Measurements from ENCODE around the gene BMP5. TPM values are rescaled to one million over a fixed set of nuclear protein-coding genes. Genes with fewer than 3 reads are reported as not detected.

The BMP5 gene
- total and polyA plus RNA-seq, 2 of the 8 experiments (the other 6 are each of a cell fraction or from before 2014, with no cell fraction given), result 0.02 TPM; not detected in 1

GRCh38 chr6:55886185-55886836 lies 10.9 kb upstream of the BMP5 start:
- TF ChIP-seq RAD21 (IDR thresholded peaks at IDR 0.05 in 1 of 2, conservative IDR thresholded peaks at IDR 0.05 in 1 of 2; ENCODE audit: low read depth in 2 of 2, low read length in 2 of 2) (peak in 1 of 2 experiments; percentile 62), CTCF (IDR thresholded peaks at IDR 0.05; ENCODE audit: control extremely low read depth in 1 of 3, insufficient read depth in 1 of 3, low read depth in 1 of 3, low read length in 3 of 3) (peak in 2 of 3 experiments; percentile 19 to 26; a peak in 2 of 4 replicates), CEBPB (IDR thresholded peaks at IDR 0.05; ENCODE audit: low read depth, low read length) (no peak), BRCA1 (IDR thresholded peaks at IDR 0.05; ENCODE audit: low read depth, low read length) (no peak)
- POLR2A ChIA-PET (ENCODE audit: partially characterized antibody), result no interaction called here
- Histone ChIP-seq H3K4me2 (ENCODE audit: insufficient read depth in 1 of 2, low read depth in 2 of 2, low read length in 2 of 2) (no peak overlapping the region), H3K4me3 (ENCODE audit: extremely low read depth in 1 of 4, insufficient read depth in 2 of 4, low read depth in 3 of 4, low read length in 4 of 4) (no peak overlapping the region), H3K4ac (replicated peaks; ENCODE audit: insufficient read length, low read depth, low read length) (no peak overlapping the region), H3K4me1 (replicated peaks in 1 of 4; ENCODE audit: control insufficient read depth in 3 of 4, insufficient read depth in 4 of 4, low read length in 3 of 4) (no peaks in the 10 kb centered on the region), H3K36me3 (ENCODE audit: control insufficient read depth in 2 of 4, insufficient read depth in 4 of 4, low read length in 3 of 4) (no peaks in the 10 kb centered on the region), H2BK12ac (ENCODE audit: low read depth, low read length) (no peak overlapping the region), H3K18ac (ENCODE audit: extremely low read depth, low read length) (no peak overlapping the region), H2AFZ (ENCODE audit: low read length) (no peak overlapping the region), H2BK15ac (ENCODE audit: low read length) (no peak overlapping the region), H3K27me3 (replicated peaks in 1 of 4; ENCODE audit: control insufficient read depth in 3 of 4, extremely low read depth in 1 of 4, insufficient read depth in 3 of 4, low read length in 3 of 4) (no peaks in the 10 kb centered on the region), H3K23me2 (ENCODE audit: low read depth, low read length) (no peaks in the 10 kb centered on the region), H3K79me1 (ENCODE audit: low read depth, low read length) (no peaks in the 10 kb centered on the region), H2AK5ac (ENCODE audit: low read depth, low read length) (no peak overlapping the region), H4K8ac (ENCODE audit: extremely low read depth, insufficient read depth, low read length) (no peak overlapping the region), H3K79me2 (ENCODE audit: control insufficient read depth in 1 of 2, insufficient read depth in 2 of 2, low read length in 2 of 2) (no peaks in the 10 kb centered on the region), H3K56ac (replicated peaks; ENCODE audit: insufficient read length, low read depth, low read length) (no peak overlapping the region), H3K9ac (replicated peaks in 1 of 4; ENCODE audit: extremely low read depth in 1 of 4, low read depth in 3 of 4, low read length in 3 of 4) (no peak overlapping the region), H4K91ac (replicated peaks; ENCODE audit: insufficient read length, low read length) (no peak overlapping the region), H3K27ac (ENCODE audit: low read depth, low read length) (no peak overlapping the region), H4K20me1 (replicated peaks in 1 of 2; ENCODE audit: control insufficient read depth in 1 of 2, insufficient read depth in 2 of 2, low read length in 2 of 2) (no peaks in the 10 kb centered on the region), H3K23ac (ENCODE audit: insufficient read length) (no peak overlapping the region), H3K9me3 (ENCODE audit: insufficient read depth in 2 of 2, low read depth in 1 of 2, low read length in 1 of 2) (no peaks in the 10 kb centered on the region), H2BK120ac (replicated peaks; ENCODE audit: low read depth, low read length) (no peak overlapping the region), H4K5ac (ENCODE audit: insufficient read length, low read depth, low read length) (no peak overlapping the region), H2BK20ac (ENCODE audit: low read length) (no peak overlapping the region), H3K14ac (ENCODE audit: insufficient read length) (no peak overlapping the region), H2BK5ac (ENCODE audit: low read depth, low read length) (no peak overlapping the region)
- CTCF ChIA-PET (ENCODE audit: partially characterized antibody), result interaction anchor here (1.0 to 2.2 kb wide), 7 partner anchors 10 to 404 kb away, joined by 3 to 7 read pairs (median 4); no protein-coding TSS in a partner anchor
- no peak for FAIRE-seq
- whole genome bisulfite sequencing, 2 experiments (ENCODE audit: extremely low coverage in 1 of 2, insufficient coverage in 1 of 2, insufficient read length in 1 of 2, insufficient replicate concordance in 2 of 2, low coverage in 1 of 2, low lambda C conversion rate in 2 of 2, missing lambda C conversion rate in 1 of 2), result 100% methylated on average over 3 of the region's 3 CpGs; no CpG with 5 or more reads in 1 of the 2 experiments
- no peak for DNase-seq (ENCODE audit: low read depth in 1 of 2, low spot score in 2 of 2)
